ENCODE measurements around the gene SLC66A2. TPM values are rescaled to one million over a fixed set of nuclear protein-coding genes. Genes with fewer than 3 reads are reported as not detected.
"Not testable (repeated sequence)": the region's sequence is repeated elsewhere in the genome, so short reads cannot be mapped to it uniquely, and the experiment has no call there.

SLC66A2 gene
- total and polyA plus RNA-seq, 2 of the 13 experiments (the other 11 are each of a cell fraction or from before 2014, with no cell fraction given) = 33.5 to 41.9 TPM

- Histone ChIP-seq H3K4me2 (ENCODE audit: low read depth, low read length) (no peak overlapping the region), H3K9me3 (ENCODE audit: low read length) (no peaks in the 10 kb centered on the region), H3K79me2 (ENCODE audit: insufficient read depth, low read length) (no peaks in the 10 kb centered on the region), H3K9ac (ENCODE audit: insufficient read depth, low read depth, low read length) (no peak overlapping the region), H3K27me3 (ENCODE audit: control insufficient read depth in 1 of 2, insufficient read depth in 2 of 2, low read length in 2 of 2) (peaks cover 9 to 65% of the 10 kb centered on the region in 2 experiments), H3K4me3 (replicated peaks in 1 of 3; ENCODE audit: insufficient read depth in 1 of 3, low read depth in 2 of 3, low read length in 3 of 3) (no peak overlapping the region), H4K20me1 (ENCODE audit: insufficient read depth, low read length) (no peaks in the 10 kb centered on the region), H3K36me3 (replicated peaks in 1 of 2; ENCODE audit: control insufficient read depth in 1 of 2, insufficient read depth in 2 of 2, low read length in 2 of 2) (no peaks in the 10 kb centered on the region), H2AFZ (ENCODE audit: low read length) (no peak overlapping the region), H3K27ac (ENCODE audit: extremely low read length, insufficient read depth, low read length) (no peak overlapping the region), H3K4me1 (ENCODE audit: insufficient read depth, low read length) (no peaks in the 10 kb centered on the region)
- ChIA-PET POLR2A (no interaction called here), CTCF (ENCODE audit: low intra/inter-chr PET ratio, low total read pairs) (no interaction called here)
- 59% methylated on average over 14 of the region's 20 CpGs for whole genome bisulfite sequencing (ENCODE audit: low lambda C conversion rate)
- TF ChIP-seq ZSCAN21 (CRISPR knock-in tag; IDR thresholded peaks at IDR 0.05; ENCODE audit: borderline replicate concordance) (peak; percentile 51; the same call in 1 of the 2 replicates), MAFF (IDR thresholded peaks at IDR 0.05; ENCODE audit: low read depth, low read length) (no peak)
- ATAC-seq (no peak), DNase-seq (ENCODE audit: low spot score) (no peak), FAIRE-seq (no peak)
- intact Hi-C loops (cut with micrococcal nuclease; ENCODE audit: unreplicated experiment) (no loop called here), in situ Hi-C loops (cut with HindIII; ENCODE audit: extremely low pct_ligation_motif_present, low pct_unique_long_range_greater_than_20kb) (no loop called here)
- BruUV-seq (replicated peaks) = no TSS peak
Measured at GRCh38 chr18:79866889-79867574, 84.4 kb downstream of the SLC66A2 start.

GRCh38 chr18:79865951-79866350 is 85.5 kb downstream of the SLC66A2 start:
- ATAC-seq; H3K9me3 ChIP-seq (ENCODE audit: low read length); H4K20me1 ChIP-seq (ENCODE audit: insufficient read depth, low read length); CTCF ChIA-PET (ENCODE audit: low intra/inter-chr PET ratio, low total read pairs); intact Hi-C loops (cut with micrococcal nuclease; ENCODE audit: unreplicated experiment); H3K36me3 ChIP-seq (replicated peaks in 1 of 2; ENCODE audit: control insufficient read depth in 1 of 2, insufficient read depth in 2 of 2, low read length in 2 of 2); H3K27ac ChIP-seq (ENCODE audit: extremely low read length, insufficient read depth, low read length); H3K4me3 ChIP-seq (replicated peaks in 1 of 3; ENCODE audit: insufficient read depth in 1 of 3, low read depth in 2 of 3, low read length in 3 of 3); H2AFZ ChIP-seq (ENCODE audit: low read length); BruUV-seq (replicated peaks); in situ Hi-C loops (cut with HindIII; ENCODE audit: extremely low pct_ligation_motif_present, low pct_unique_long_range_greater_than_20kb); DNase-seq (ENCODE audit: low spot score); H3K4me1 ChIP-seq (ENCODE audit: insufficient read depth, low read length); H3K79me2 ChIP-seq (ENCODE audit: insufficient read depth, low read length); H3K9ac ChIP-seq (ENCODE audit: insufficient read depth, low read depth, low read length); FAIRE-seq; H3K4me2 ChIP-seq (ENCODE audit: low read depth, low read length); POLR2A ChIA-PET: not testable (repeated sequence)
- peaks cover 7 to 56% of the 10 kb centered on the region in 2 experiments for H3K27me3 ChIP-seq (ENCODE audit: control insufficient read depth in 1 of 2, insufficient read depth in 2 of 2, low read length in 2 of 2)
- 0% methylated on average over 2 of the region's 3 CpGs for WGBS (ENCODE audit: low lambda C conversion rate)

GRCh38 chr18:79864955-79865354 is 86.5 kb downstream of the SLC66A2 start:
- H3K36me3 ChIP-seq (replicated peaks in 1 of 2; ENCODE audit: control insufficient read depth in 1 of 2, insufficient read depth in 2 of 2, low read length in 2 of 2); H4K20me1 ChIP-seq (ENCODE audit: insufficient read depth, low read length); DNase-seq (ENCODE audit: low spot score); FAIRE-seq; H3K9ac ChIP-seq (ENCODE audit: insufficient read depth, low read depth, low read length); CTCF ChIA-PET (ENCODE audit: low intra/inter-chr PET ratio, low total read pairs); H3K4me2 ChIP-seq (ENCODE audit: low read depth, low read length); in situ Hi-C loops (cut with HindIII; ENCODE audit: extremely low pct_ligation_motif_present, low pct_unique_long_range_greater_than_20kb); H3K9me3 ChIP-seq (ENCODE audit: low read length); POLR2A ChIA-PET; BruUV-seq (replicated peaks); H3K4me3 ChIP-seq (replicated peaks in 1 of 3; ENCODE audit: insufficient read depth in 1 of 3, low read depth in 2 of 3, low read length in 3 of 3); ATAC-seq; H3K4me1 ChIP-seq (ENCODE audit: insufficient read depth, low read length); H3K27ac ChIP-seq (ENCODE audit: extremely low read length, insufficient read depth, low read length); H3K79me2 ChIP-seq (ENCODE audit: insufficient read depth, low read length); H2AFZ ChIP-seq (ENCODE audit: low read length); intact Hi-C loops (cut with micrococcal nuclease; ENCODE audit: unreplicated experiment): not testable (repeated sequence)
- peaks cover 5 to 50% of the 10 kb centered on the region in 2 experiments for H3K27me3 ChIP-seq (ENCODE audit: control insufficient read depth in 1 of 2, insufficient read depth in 2 of 2, low read length in 2 of 2)
- 6% methylated on average over 2 of the region's 4 CpGs for WGBS (ENCODE audit: low lambda C conversion rate)
